Measurements from ENCODE around the gene COL23A1. TPM values are rescaled to one million over a fixed set of nuclear protein-coding genes. Genes with fewer than 3 reads are reported as not detected.

COL23A1 gene
- total RNA-seq, 1 experiment from 2014 or later = not detected

DNA sequence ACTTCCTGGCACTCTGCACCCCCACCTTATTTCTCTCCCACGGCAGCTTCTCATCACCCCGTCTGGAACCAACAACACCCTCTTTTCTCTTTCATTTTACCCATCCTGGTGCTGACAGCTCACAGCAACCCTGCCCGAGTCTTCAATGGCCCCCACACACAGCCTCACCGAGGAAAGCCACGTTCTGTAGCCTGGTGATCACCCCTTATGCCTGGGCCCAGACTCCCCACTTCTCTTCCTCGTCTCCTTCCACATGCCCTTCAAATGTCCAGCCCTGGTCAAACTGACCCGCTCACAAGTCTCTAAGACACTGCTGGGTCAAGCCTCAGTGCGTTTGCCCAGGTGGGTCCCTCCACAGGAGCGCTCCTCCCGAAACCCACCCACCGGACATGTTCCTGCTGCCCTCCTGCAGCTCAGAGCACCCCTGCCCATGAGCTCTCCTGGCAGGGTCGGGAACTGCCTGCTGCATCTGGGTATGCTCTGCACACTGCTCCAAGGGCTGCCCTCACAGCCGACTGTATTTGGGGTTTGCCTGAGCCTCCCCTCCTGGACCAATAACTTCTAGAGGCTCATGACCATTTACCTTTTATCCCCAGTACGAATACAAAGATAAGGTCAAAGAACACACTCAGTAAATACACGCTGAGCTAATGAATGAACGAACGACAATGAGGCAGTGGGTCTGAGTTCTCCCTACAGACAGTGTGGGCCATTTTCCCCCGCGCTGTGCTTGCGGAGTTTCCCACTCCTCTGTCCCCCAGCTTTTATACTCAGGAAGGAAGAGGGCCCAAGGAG lies 202.9 kb downstream of the COL23A1 start:
- BruUV-seq (replicated peaks) = no TSS peak
- no peaks in the 10 kb centered on the region for H3F3A ChIP-seq (ENCODE audit: low read length, unreplicated experiment)
- H3K79me2 ChIP-seq (ENCODE audit: low read length) = no peaks in the 10 kb centered on the region
- no peaks in the 10 kb centered on the region for H3K9me2 ChIP-seq (replicated peaks; ENCODE audit: low read length)
- CTCF ChIA-PET = no interaction called here
- POLR2A ChIA-PET (ENCODE audit: unreplicated experiment) = no interaction called here
- H3K4me1 ChIP-seq (ENCODE audit: insufficient read depth, low read length) = no peaks in the 10 kb centered on the region
- H3K9ac ChIP-seq (ENCODE audit: low read length) = no peak overlapping the region
- intact Hi-C loops (cut with micrococcal nuclease) = no loop called here
- H3K4me3 ChIP-seq (ENCODE audit: low read length) = no peak overlapping the region
- H3K27ac ChIP-seq (ENCODE audit: low read length) = no peak overlapping the region
- H3K36me3 ChIP-seq (ENCODE audit: low read depth, low read length) = no peaks in the 10 kb centered on the region
- no peak overlapping the region for H3K4me2 ChIP-seq (ENCODE audit: low read length)
- TF ChIP-seq EZH2phosphoT487 (IDR thresholded peaks at IDR 0.05; ENCODE audit: borderline replicate concordance, low read length) = no peak
- TF ChIP-seq EZH2 (IDR thresholded peaks at IDR 0.05; ENCODE audit: low read length, unreplicated experiment) = no peak
- TF ChIP-seq CTCF (conservative IDR thresholded peaks at IDR 0.05; ENCODE audit: low read depth, low read length) = no peak
- H4K20me1 ChIP-seq (ENCODE audit: low read length) = no peaks in the 10 kb centered on the region
- no peak overlapping the region for H2AFZ ChIP-seq (ENCODE audit: low read length)
- no peak for DNase-seq
- H3K9me3 ChIP-seq (ENCODE audit: low read length) = no peaks in the 10 kb centered on the region
- no peak for ATAC-seq
- H3K27me3 ChIP-seq (ENCODE audit: low read length) = peaks cover 69% of the 10 kb centered on the region

DNA sequence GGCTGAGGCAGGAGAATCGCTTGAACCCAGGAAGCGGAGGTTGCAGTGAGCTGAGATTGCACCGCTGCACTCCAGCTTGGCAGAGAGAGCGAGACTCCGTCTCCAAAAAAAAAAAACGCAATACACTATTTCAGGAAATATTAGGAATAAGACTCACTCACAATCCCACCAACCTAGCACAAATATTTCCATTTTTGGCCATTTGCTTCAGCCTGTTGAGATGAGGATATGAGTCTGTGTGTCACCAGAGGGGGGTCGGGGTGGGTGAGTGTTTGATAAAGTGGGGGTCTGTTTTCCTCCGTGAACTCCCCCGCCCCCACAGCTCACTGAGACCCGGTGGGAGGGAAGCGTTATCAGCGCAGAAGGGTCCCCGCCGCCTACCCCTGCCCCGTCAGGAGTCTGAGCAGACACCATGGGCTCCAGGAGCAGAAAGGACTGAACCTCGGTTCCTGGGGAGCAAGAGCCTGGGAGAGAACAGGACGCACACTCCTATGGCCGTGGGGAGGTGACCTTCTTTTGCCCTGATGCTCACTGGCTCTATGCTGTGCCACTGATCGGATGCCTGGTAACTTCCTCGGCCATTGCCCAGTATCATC lies 203.8 kb downstream of the COL23A1 start:
- POLR2A ChIA-PET (ENCODE audit: unreplicated experiment) = no interaction called here
- Histone ChIP-seq H3K9me2 (replicated peaks; ENCODE audit: low read length) (no peaks in the 10 kb centered on the region), H3K79me2 (ENCODE audit: low read length) (no peaks in the 10 kb centered on the region), H4K20me1 (ENCODE audit: low read length) (no peaks in the 10 kb centered on the region), H3K9me3 (ENCODE audit: low read length) (no peaks in the 10 kb centered on the region), H3K27ac (ENCODE audit: low read length) (no peak overlapping the region), H3K4me1 (ENCODE audit: insufficient read depth, low read length) (no peaks in the 10 kb centered on the region), H3K4me2 (ENCODE audit: low read length) (no peak overlapping the region), H2AFZ (ENCODE audit: low read length) (no peak overlapping the region), H3K27me3 (ENCODE audit: low read length) (peaks cover 68% of the 10 kb centered on the region), H3K4me3 (ENCODE audit: low read length) (no peak overlapping the region), H3F3A (ENCODE audit: low read length, unreplicated experiment) (no peaks in the 10 kb centered on the region), H3K9ac (ENCODE audit: low read length) (no peak overlapping the region), H3K36me3 (ENCODE audit: low read depth, low read length) (no peaks in the 10 kb centered on the region)
- BruUV-seq (replicated peaks) = no TSS peak
- CTCF ChIA-PET = no interaction called here
- intact Hi-C loops (cut with micrococcal nuclease) = no loop called here
- ATAC-seq = no peak
- DNase-seq = no peak
- TF ChIP-seq EZH2 (IDR thresholded peaks at IDR 0.05; ENCODE audit: low read length, unreplicated experiment) = no peak
- TF ChIP-seq EZH2phosphoT487 (IDR thresholded peaks at IDR 0.05; ENCODE audit: borderline replicate concordance, low read length) = no peak
- no peak for TF ChIP-seq CTCF (conservative IDR thresholded peaks at IDR 0.05; ENCODE audit: low read depth, low read length)

- H2AFZ ChIP-seq (ENCODE audit: low read length) = no peak overlapping the region
- no peaks in the 10 kb centered on the region for H3K36me3 ChIP-seq (ENCODE audit: low read depth, low read length)
- no peaks in the 10 kb centered on the region for H3K79me2 ChIP-seq (ENCODE audit: low read length)
- intact Hi-C loops (cut with micrococcal nuclease) = no loop called here
- no TSS peak for BruUV-seq (replicated peaks)
- ChIA-PET POLR2A (ENCODE audit: unreplicated experiment) (no interaction called here), CTCF (no interaction called here)
- H3K4me3 ChIP-seq (ENCODE audit: low read length) = no peak overlapping the region
- no peak overlapping the region for H3K27ac ChIP-seq (ENCODE audit: low read length)
- DNase-seq = peak; percentile 26
- H3K9me3 ChIP-seq (ENCODE audit: low read length) = no peaks in the 10 kb centered on the region
- TF ChIP-seq EZH2phosphoT487 (IDR thresholded peaks at IDR 0.05; ENCODE audit: borderline replicate concordance, low read length) (no peak), CTCF (conservative IDR thresholded peaks at IDR 0.05; ENCODE audit: low read depth, low read length) (no peak), EZH2 (IDR thresholded peaks at IDR 0.05; ENCODE audit: low read length, unreplicated experiment) (no peak)
- no peaks in the 10 kb centered on the region for H3K9me2 ChIP-seq (replicated peaks; ENCODE audit: low read length)
- no peaks in the 10 kb centered on the region for H4K20me1 ChIP-seq (ENCODE audit: low read length)
- H3K4me2 ChIP-seq (ENCODE audit: low read length) = no peak overlapping the region
- H3F3A ChIP-seq (ENCODE audit: low read length, unreplicated experiment) = no peaks in the 10 kb centered on the region
- ATAC-seq = no peak
- no peak overlapping the region for H3K9ac ChIP-seq (ENCODE audit: low read length)
- no peaks in the 10 kb centered on the region for H3K4me1 ChIP-seq (ENCODE audit: insufficient read depth, low read length)
- peaks cover 59% of the 10 kb centered on the region for H3K27me3 ChIP-seq (ENCODE audit: low read length)
These were observed 204.7 kb downstream of the COL23A1 start for GRCh38 chr5:178385496-178385890.

All from PC-3 (cell line).